Endometrial microvascular endothelial cells (primary cell): ENCODE measurements around the gene PALM. TPM values are rescaled to one million over a fixed set of nuclear protein-coding genes. Genes with fewer than 3 reads are reported as not detected.

Source experiments
- in situ Hi-C: cut with HindIII; loops from 2 replicates; pipeline ENCODE4 v1.10.0; 2017; ENCODE audit warnings: low sequenced_read_pairs, low pct_unique_long_range_greater_than_20kb; ENCODE audit errors: inconsistent ontology term
- total RNA-seq: library from RNA; depleted of rRNA; stranded (reverse); fragments of >200 nt; gene quantifications from one replicate; pipeline ENCODE4 v1.2.3, GENCODE V29; 2015; ENCODE audit errors: inconsistent ontology term

PALM gene
- total RNA-seq, 1 donor from 2014 or later = not detected

DNA sequence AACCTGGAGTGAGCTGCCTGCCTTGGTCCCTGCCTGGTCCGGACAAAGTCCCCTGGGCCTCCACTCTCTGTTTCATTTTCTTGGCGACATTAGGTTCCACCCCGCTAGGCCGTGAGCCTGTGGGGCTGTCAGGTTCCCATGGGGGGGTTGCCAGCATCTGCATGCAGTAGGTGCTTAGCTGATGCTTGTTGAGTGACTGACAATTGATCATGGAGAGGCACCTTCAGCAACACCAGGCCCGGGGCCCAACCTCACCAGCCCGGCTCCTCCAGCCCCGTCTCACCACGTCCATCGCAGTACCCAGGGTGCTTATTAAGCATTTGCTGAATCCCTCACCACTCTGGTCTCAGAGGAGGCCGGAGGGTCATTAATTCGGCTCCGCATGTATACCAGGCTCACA lies 55.6 kb downstream of the PALM start:
- in situ Hi-C loops = no loop called here

DNA sequence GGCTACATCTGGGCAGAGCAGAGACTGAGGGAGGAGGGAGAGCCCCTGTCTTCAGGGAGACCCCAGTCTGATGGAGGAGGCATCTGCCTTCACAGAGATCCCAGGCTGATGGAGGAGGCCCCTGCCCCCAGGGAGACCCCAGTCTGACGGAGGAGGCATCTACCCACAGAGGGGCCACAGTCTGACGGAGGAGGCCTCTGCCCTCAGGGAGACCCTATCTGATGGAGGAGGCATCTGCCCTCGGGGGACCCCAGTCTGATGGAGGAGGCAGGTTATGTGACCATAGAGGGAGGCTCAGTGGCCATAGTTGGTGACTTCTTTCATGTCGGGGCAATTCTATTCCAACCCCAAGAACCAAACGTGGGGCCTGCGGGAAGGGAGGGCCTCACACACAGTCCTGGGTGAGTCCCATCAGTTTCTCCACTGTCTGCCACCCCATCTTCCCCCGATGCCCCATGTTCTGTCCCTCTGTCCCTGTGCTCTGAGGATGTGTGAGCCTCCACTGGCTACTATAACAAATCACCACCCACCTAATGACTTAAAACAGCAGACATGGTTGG lies 56.5 kb downstream of the PALM start:
- in situ Hi-C loops = no loop called here

DNA sequence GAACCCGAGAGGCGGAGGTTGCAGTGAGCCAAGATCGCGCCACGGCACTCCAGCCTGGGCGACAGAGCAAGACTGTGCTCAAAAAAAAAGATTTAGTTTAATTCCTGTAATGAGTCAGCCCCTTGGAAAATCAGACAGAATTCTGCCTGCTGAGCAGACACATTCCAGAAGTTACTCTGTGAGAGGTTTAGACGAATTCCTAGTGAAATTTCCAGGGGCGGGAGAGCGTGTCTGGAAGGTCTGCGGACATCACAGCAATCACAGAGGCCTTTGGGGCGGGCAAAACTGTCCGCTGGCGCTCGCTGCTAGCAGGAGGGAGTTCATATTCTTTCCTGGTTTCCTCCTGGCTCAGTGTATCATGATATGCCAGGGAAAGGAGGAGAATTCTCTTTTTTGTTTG lies 59.7 kb downstream of the PALM start:
- in situ Hi-C loops = no loop called here

DNA sequence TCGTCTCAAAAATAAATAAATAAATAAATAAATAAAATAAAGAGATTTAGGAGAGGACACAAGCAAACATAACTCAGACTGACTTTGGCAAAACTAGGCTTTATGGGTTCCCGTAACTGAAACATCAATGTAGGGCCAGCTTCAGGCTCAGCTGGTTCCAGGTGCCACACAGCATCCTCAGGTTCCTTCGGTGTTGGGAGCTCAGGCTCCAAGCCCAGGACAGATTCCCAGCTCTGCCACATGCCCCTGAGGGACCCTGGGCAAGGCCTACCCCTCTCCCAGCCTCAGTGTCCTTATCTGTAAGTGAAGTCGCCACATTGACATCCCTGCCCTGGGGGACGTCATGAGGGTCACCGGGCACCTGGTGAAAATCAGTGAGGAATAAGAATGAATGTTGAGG lies 60.9 kb downstream of the PALM start:
- in situ Hi-C loops = no loop called here

DNA sequence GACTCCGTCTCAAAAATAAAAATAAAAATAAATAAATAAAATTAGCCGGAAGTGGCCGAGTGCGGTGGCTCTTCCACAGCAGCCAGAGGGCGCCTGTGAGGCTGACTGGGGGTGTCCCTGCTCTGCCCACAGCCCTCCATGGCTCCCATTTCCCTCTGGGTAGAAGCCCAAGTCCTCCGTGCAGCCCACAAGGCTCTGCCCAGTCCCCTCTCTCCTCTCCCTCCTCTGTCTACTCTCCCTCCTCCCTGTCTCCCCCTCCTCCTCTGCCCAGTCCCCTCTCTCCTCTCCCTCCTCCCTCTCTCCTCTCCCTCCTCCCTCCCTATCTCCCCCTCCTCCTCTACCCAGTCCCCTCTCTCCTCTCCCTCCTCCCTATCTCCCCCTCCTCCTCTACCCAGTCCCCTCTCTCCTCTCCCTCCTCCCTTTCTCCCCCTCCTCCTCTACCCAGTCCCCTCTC lies 62.6 kb downstream of the PALM start:
- in situ Hi-C loops = no loop called here

DNA sequence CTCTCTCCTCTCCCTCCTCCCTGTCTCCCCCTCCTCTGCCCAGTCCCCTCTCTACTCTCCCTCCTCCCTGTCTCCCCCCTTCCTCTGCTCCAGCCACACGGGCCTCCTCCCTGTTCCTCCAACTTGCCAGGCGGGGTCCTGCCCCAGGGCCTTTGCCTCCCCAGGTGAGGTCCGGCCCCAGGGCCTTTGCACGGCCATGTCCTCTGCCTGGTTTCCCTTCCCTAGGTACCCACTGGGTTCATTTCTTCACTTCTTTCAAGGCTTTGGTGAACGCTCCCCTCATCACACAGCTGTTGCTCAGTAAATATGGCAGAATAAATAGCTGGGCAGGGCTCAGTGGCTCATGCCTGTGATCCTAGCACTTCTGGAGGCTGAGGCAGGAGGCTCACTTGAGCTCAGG lies 63.3 kb downstream of the PALM start:
- in situ Hi-C loops = no loop called here

DNA sequence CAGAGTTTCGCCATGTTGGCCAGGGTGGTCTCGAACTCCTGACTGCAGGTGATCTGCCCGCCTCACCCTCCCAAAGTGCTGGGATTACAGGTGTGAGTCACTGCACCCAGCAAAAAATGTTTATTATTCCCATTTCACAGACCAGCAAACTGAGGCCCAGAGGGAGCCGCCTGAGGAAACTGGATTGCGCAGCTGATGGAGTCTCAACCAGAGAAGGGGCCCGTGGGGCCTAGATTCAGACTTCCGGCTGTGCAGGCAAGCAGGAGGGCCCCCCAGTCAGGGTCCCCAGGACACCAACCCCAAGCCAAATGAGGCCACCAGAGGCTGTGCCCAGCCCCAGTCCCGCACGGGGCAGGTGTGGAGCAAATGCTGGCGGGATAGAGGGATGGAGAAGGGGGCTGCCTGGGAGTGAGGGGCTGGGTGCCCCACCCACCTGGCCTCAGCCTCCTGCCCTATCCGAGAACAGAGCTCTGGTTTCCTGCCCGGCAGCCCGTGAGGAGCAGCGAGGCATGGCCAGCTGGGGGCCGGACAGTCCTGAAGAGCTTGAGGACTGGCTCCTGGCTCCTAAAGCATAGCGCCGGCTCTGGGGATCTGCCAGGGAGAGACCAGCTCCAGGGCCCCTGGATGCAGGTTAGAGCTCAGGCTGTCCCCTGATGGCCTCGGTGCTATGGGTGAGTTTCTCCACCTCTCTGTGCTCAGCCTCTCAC lies 64.1 kb downstream of the PALM start:
- in situ Hi-C loops = no loop called here

DNA sequence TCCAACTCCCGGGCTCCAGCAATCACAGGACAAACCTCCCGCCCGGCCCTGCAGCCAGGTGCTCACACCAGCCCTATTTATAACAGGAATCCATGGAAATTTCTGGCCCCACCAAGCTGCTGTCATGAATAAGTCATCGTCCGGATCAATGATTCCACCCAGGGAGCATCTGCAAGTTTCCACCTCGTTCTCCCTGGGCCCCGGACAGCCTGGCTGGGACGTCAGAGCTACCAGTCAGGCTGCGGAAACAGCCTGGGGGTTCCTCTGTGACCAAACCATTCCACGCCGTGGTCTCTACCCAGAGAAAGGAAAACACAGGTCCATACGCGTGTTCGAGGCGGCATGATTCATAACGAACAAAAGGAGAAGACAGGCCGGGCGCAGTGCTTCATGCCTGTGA lies 67.8 kb downstream of the PALM start:
- in situ Hi-C loops = no loop called here

DNA sequence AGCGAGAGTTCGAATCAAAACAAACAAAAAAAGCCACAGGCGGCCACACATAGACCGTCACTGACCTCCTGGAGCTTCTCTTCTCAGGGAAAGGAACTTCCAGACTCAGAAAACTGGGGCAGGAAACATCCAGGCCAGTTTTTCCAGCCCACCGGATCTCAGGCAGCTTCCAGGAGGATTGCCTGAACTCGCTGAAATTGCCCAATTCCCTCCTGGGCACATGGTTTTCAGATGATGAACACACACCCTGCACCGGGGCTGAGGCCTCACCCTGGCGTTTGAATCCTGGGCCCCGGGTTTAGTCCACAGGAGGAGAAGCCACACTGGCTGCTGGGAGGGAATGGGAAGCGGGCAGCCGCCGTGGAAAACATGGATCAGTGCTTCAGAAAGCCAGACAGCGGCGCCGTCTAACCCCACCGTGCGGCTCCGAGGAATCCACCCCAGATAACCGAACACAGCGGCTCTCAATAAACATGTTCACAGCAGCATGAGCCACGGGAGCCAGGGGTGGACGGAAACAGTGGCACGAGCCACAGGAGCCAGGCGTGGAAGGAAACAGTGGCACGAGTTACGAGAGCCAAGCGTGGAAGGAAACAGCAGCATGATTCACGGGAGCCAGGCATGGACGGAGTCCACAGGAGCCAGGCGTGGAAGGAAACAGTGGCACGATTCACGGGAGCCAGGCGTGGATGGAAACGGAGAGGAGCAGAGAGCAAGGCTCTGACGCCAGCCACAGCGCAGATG lies 70.3 kb downstream of the PALM start:
- in situ Hi-C loops = no loop called here

DNA sequence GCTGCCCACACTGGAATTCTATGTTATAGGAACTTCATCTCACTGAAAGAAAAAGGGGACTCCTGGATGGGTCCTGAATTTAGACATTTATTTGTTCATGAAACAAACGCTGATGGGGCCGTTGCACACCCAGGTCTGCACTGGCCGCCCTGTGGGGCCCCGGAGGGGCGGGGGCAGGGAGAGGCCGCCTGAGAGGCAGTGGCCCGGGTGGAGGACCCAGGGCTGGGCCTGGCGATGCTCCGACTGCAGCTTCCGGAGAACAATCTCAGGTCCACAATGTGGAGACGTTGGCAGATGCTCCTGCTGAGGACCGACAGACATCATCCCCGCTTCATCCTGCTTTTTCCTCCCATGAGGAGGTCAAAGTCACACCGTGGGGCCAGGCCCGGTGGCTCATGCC lies 72.2 kb downstream of the PALM start:
- in situ Hi-C loops = no loop called here

DNA sequence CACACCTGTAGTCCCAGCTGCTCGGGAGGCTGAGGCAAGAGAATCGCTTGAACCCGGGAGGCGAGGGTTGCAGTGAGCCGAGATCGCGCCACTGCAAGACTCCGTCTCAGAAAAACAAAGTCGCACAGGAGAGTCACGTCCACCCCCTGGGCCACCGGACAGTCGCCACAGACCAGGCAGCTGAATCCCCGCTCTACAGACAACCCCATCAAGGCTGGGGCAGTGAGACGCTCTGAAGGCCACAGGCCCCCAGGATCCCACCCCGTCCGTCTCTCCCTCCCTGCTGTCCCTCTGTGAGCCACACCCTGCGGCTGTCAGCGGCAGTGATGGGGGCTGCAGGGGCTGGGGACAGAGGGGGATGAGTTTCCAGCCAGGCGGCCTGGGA lies 73.1 kb downstream of the PALM start:
- in situ Hi-C loops = no loop called here

DNA sequence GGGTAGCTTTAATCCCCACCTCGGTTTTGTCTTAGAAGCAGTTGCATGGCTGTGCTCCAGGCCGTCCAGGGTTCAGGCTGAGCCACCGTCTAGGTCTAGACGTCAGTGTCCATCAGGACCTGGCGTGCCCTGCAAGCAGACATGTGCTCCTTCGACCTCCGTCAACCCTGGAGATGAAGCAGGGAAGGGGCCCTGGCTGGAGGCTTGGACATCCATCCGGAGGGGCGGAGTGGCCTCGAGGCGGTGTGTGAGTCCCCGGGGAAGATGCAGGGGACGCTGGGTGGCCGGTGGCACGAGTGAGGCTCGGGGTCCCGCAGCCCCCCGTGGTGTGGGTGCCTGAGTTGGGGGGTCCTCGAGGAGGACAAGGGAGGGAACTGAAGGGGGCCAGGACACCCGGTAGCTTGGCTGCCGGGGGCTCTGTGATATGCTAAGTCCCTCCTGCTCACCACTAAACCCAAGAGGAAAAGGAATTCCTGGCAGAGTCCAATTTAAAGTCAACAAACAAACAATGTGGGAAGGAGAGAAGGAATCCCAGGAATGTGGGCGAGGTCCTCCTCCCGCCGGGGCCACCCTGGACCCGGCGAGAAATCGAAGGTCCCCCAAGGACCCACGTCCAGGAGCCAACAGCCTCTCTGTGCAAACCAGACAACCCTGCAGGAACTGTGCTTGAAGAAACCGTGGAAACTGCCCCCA lies 73.6 kb downstream of the PALM start:
- in situ Hi-C loops = no loop called here

DNA sequence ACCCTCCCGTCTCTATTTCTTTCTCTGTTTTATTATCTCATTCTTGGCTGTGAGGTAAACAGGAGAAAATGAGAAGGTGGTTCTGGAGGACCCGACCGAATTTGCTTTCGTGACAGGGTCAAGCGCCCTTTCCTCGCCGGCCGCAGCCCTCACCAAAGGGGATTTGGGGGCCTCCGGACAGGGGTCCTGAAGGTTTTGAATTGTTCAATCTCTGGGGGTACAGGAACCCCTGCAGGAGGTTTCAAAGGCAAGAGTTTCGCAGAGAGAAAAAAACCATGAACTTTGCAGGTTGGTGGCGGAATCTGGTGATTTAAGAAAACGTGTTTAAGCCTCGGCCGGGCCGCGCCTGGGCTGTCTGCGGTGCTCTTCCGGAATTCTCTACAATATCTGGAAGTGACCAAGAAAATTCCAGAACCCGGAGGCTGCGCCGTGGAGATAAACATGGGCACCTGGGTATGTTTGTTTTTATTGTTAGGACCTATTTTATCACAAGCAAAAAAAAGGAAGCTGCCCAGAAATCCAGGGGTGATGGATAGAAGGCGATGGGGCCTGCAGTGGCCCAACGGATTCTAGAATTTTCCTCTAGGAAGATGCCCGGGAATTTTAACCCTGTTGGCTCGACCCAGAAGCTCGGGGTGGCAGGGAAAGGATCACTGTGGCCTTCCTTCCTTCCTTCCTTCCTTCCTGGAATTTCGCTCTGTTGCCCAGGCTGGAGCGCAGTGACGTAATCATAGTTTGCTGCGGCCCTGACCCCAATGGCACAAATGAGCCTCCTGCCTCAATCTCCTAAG lies 74.3 kb downstream of the PALM start:
- in situ Hi-C loops = no loop called here

DNA sequence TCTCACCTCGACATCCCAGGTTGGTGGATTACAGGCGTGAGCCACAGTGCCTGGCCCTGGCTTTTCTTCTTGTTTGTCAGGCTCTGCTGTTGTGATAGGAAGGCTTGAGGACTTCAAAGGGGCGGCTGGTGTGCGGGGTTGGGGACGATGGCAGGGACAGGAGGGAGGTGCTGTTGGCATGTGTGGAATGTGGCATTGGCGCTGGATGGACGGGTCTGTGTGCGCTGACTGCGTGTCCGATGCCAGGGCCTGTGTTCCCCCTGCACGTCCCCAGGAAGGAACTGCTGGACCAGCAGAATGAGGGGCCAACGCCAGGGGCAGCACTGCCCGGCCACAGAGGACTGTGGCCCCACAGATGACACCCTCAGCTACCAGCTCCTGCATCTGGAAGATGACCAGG lies 75.8 kb downstream of the PALM start:
- in situ Hi-C loops = no loop called here

DNA sequence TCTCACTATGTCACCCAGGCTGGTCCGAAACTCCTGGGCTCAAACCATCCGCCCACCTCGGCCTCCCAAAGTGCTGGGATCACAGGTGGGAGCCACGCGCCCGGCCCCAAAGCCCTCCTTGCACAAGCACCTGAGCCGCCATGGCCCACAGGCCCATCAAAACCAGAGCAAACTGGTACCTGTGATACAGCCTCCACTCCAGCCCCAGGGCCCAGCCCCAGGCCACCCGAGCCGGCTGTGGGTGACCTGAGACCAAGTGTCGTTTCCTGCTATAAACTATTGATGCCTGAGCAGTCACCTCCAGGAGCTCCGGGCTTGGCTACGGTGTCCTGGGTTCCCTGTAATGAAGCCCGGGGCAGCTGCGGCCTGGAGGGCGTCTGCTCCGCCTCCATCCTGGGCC lies 78.8 kb downstream of the PALM start:
- in situ Hi-C loops = no loop called here

DNA sequence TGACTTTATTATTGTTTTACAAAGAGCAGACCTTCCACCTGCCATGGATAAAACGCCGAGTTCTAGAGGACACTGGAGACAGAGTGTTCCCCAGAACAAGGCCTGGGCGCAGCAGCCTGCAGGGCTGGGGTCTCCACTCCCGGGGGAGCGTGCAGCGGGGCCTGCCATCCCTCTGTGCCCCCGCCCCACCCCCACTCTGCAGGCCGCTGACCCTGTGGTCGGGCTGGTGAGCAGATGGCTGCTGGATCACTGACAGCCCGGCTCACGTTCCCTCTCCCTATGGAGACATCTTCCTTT lies 79.9 kb downstream of the PALM start:
- in situ Hi-C loops = no loop called here

DNA sequence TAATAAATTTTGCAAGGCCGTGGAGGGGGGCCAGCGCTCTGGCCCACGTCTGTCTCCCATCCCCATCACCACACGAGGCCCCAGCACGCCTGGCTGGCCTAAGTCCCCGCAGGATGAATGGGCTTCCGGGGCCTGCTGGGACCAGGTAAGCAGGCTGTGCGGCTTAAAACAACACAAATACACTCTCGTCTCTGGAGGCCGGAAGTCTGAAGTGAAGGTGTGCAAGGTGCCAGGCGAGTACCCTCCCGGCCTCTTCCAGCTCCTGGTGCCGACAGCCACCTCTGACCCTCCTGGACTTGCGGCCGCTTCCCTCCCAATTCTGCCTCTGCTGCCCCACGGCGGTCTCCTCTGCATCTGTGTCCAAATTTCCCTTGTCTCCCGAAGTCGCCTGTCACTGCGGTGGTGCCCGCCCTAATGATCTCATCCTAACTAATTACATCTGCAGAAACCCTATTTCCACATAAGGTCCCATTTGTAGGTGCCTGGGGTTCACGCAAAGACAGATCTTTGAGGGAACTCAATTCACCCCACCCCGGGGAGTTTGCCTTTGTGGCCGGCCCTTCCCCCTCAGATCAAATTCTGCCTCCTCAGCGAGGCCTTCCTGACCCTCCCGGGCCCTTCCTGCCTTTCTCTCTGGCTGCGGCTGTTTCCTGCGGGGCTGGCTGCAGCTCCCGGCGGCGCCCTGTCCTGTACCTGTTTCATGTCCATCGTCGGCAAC lies 80.4 kb downstream of the PALM start:
- in situ Hi-C loops = no loop called here

DNA sequence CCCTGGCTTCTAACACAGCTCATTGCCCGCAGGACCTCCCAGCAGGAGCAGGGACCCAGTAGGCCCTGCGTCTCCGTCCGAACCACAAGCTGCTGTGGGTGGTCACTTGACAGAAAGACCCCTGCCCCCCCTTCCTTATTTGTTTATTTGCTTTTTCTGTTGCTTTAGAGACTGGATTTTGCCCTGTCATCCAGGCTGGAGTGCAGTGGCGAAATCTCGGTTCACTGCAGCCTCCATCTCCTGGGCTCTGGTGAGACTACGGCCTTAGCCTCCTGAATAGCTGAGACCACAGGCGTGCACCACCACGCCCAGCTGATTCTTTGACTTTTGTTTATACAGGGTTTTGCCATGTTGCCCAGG lies 80.9 kb downstream of the PALM start:
- in situ Hi-C loops = no loop called here
